SU-DHL-6 (cell line): ENCODE measurements around the gene DNAJC12.

Experiments used
- CTCF ChIP-seq: fragments of 200-600 bp; sonication (generic); IDR thresholded peaks from one replicate; pipeline ENCODE4 v1.5.1; 2017; ENCODE audit warnings: antibody characterized with exemption, mild to moderate bottlenecking, low read length, moderate library complexity; ENCODE audit not compliant: insufficient read depth, poor library complexity, severe bottlenecking
- EZH2phosphoT487 ChIP-seq: fragments of 200-600 bp; sonication (generic), shearing (Covaris generic); conservative IDR thresholded peaks from 2 replicates; pipeline ENCODE4 v1.6.1; 2018; ENCODE audit warnings: mild to moderate bottlenecking, antibody characterized with exemption, low read length, moderate library complexity, mixed read lengths

- no peak for TF ChIP-seq CTCF
- TF ChIP-seq EZH2phosphoT487 = no peak
Measured at GRCh38 chr10:67793313-67793712, 44.7 kb downstream of the DNAJC12 start.
